Activated effector memory CD4-positive, alpha-beta T cell treated with Interleukin-2 at 50 U/mL for 16 hours (primary cell): Measurements from ENCODE around the gene MAST4.
"Not testable (repeated sequence)": the region's sequence is repeated elsewhere in the genome, so short reads cannot be mapped to it uniquely, and the experiment has no call there.

Source experiments
- DNase-seq: peaks from one replicate; pipeline ENCODE4 v3.0.0-alpha.2; 2020

MAST4 gene

DNA sequence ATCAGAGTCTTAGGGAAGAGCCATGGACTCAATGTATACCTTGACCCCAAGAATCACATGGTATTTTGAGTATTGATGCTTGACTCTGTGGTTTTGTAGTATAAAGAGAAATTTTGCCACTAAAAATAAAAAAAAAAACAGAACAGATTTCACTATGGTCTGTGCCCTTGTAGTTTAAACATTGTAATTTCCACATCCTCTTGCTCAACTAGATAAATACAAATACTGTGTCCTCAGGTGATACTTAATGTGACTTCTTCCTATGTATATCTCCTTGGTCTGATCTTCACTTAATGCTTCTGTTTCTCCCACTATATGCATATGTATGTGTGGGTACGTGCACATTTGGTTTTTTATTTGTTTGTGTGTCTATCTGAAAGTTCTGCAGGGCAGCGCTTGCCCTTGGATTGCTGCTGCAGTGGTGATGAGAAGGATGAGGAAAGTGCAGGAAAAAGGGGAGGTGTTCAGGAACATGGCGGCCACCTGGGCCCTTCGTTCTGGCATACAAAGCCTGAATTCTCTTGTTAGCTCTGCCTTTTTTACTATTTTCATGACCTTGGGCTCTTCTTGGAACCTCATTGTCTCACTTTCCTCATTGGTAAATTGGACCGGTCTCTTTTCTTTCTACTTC, 222.2 kb downstream of the MAST4 start:
- no peak for DNase-seq

DNA sequence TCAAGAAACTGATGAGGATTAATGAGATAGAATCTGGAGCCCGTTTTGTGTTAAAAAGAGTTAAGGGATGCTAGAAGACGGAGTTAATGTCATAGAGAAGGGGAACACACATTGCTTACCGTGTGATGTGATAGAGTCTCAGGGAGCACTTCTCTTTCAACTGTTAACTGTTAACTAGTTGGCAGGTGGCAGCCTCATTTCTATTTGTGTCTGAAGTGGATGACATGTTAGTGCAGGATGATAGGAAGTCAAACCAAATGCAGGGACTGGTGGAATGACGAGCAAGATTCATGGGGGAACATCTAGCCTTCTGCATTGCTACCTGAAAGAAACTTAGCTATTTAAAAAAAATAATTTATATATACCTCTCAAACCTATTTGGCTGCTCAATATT, 222.7 kb downstream of the MAST4 start:
- no peak for DNase-seq

DNA sequence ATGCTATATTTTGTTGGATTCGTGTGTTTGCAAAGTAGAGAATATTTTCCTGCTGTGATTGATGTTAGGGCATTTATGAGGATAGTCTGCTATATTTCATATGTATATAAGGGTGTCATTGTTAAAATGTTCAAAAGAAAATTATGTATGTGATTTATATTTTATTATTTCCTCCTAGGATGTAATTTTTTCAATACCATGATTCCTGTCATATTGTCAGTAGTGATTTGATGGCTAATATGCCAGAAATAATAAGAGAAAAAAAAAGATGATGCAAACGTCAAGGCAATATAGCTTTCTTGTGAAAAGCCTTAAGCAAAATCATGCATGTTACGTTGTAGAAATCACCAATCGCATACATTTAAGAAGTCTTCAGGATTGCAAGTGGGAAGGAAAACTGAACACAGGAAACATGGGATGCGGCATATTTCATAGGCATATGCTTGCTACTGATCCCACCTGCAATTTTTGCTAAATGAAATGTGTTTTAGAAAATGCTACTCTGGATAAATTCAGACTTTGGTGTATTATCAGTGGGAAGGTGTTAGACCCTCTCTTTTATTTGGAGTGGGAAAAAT, 224.5 kb downstream of the MAST4 start:
- no peak for DNase-seq

DNA sequence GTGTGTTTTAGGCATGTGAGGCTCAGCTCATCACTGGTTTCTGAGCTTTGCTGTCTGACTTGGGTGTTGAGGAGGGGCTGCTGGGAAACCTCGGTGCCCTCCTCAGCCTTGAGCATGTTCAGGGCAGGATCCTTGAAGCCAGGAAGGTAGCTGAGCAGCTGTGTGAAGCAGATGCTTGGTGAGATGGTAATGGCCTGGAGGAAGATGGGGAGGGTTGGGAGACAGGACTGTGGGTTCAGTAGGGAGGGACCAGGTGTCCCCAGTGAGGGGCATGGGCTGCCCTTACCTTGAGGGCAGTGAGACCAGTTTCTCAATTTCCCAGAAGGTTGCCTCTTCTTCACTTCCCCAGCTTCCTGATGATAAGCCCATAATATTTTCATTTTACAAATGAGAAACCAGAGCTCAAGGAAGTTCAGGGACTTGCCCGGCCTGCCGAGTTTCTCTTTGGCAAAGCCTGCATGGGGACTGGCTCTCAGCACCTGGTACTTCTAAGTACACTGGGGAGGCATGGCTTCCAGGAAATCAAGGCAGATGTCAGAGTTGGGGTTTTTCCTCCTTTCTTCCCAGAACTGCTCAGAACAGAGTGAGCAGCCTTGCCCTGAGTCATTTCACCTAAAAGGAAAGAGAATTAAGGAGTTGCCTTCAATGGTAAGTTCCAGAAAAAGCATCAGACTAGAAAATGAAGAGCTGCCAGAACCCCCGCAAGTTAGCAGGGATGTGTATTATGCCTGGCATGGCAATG, 225.7 kb downstream of the MAST4 start:
- peak; percentile 34 for DNase-seq

DNA sequence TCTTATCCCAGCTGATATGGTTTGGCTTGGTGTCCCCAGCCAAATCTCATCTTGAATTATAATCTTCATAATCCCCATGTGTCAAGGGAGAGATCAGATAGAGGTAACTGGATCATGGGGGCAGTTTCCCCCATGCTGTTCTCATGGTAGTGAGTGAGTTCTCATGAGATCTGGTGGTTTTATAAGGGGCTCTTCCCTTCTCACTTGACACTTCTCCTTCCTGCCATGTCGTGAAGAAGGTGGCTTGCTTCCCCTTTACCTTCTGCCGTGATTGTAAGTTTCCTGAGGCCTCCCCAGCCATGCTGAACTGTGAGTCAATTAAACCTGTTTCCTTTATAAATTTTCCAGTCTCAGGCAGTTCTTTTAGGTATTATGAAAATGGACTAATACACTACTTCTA, 226.7 kb downstream of the MAST4 start:
- DNase-seq = not testable (repeated sequence)

DNA sequence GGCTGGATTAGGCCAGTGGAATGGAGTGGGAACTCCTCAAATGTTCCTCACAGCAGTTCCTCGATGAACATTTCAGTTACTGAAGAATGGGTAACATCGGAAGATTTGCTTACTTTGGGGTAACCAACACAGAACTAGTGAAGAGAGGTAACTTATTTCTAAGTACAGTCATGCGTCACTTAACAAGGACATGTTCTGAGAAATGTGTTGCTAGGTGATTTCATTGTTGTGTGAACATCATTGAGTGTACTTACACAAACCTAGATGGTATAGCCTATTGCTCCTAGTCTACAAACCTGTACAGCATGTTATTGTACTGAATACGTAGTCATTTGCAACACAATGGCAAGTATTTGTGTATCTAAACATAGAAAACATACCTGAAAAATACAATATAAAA, 228.3 kb downstream of the MAST4 start:
- no peak for DNase-seq

DNA sequence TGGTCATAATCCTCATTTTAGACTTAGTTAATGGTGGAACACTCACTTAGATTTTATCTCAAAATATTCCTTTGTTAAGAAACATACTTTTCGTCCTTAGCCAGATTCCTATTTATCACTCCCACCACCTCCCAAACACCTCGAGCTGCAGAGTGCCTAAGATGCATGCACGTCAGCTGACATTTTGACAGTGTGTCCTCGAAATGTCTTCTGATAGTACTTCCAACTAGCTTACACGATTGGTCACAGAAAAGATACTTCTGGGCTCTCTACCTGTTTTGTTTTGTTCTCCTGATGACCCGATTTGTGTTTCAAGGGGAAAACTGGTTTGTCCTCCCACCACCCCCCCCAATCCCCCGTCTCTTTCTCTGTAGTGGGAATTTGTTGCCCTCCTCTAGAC, 230.1 kb downstream of the MAST4 start:
- DNase-seq = no peak

DNA sequence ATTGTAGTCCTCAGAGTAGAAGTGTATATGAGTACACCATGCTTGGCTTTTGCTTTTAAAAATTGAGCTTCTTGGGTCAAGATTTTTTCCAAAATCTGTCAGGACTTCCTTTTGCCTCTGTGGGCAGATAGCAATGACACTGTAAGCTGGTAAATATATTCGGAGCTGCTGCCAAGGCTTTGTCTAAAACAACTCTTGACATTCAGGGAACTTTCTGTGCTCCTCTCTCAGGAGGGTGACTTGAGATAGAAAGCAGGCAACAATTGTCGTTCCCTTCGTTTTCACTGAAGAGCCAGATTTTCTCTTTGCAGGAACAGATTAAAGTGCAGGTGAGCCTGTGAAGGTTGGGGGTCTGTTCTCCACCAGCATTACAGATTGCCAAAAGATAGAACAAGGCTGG, 230.5 kb downstream of the MAST4 start:
- no peak for DNase-seq

DNA sequence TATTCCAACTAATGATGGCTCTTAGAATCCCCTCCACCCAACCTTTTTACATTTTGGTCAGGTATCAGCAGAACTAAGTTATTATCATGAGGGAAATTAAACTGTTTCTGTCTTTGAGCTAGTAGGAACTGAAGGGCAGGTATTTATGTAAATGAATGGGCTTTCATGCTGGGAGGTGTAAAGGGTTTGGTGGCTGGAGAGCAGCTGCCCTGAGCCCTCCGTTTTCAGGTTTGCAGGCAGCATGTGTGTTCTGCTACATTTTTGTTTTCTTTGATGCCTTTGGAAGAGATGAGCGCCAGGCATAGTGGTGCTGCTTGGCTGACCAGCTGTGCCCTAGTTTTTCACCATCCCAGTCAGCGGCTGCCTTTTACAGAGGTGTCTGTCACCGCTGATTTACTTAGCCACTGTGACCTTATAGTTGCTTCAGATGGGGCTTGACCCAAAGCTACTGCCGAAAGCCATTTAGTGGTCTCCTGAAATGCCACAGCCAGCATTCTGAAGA, 231.9 kb downstream of the MAST4 start:
- no peak for DNase-seq

DNA sequence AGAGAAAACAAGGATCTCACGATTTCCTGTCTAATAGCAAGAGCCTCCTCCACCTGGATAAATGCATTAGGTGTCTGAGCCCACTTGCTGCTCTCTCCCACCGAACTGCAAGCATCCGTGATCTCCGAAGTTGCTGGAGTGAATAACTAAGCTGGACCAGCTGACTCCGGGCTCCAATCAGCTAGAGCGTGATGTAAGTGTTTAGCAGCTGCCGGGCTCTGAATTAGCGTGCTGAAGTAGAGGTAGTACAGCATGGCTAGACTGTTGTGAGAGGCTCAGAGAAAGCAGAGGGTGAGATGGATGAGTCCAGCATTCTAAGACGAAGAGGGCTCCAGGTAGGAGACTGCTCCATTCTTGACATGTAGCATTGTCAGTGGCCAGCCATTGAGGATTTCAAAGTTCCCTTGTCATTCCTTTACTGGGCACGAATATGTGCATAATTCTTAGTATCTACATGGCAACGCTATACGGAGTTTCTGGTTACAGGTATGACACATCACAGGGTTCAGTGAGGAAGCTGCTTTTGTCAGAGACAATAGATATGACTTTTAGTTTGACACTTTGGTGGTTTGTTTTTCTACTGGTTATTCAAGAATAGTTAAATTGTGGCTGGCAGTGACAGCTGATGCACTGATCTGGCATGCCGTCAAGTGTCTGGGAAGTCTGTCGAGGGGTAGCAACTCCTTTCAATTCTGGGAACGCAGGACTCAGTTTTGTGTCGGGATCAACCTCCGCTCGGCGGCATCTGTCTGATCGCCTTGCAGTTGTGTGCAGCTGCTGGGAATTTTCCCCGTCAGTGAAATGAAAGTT, 232.6 kb downstream of the MAST4 start:
- peak; percentile 52 for DNase-seq

DNA sequence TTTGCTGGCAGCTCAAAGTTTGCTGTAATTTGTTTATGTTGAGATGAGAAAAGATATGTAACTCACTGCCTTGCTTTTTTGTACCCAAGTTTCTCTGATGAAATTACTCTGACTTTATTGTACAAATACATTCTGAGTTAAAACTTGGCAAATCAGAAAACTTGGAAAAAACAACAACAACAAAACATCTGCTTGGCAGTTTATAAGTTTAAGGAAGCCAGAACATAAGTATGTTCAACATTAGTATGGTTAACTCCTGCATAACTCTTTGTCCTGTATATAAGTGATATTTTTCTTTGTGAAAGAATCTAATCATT, 233.1 kb downstream of the MAST4 start:
- no peak for DNase-seq

DNA sequence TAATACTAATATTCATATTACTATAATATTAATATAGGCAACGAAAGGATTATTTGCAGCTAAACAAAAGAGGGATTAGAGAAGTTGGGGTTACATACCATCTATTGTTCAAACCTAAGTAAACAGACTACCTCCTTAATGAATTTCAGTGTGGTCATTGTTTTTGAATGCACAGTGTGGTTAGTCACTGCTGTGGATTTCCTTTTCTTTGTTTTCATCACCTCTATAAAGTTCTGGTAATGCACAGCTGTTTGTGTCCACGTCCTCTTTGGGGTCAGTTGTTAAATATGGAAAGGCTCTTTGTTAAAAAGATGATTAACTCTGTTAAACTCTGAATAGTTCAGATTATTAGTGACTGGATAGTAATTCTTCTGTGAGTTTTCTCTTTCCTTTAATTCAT, 233.6 kb downstream of the MAST4 start:
- DNase-seq = no peak

DNA sequence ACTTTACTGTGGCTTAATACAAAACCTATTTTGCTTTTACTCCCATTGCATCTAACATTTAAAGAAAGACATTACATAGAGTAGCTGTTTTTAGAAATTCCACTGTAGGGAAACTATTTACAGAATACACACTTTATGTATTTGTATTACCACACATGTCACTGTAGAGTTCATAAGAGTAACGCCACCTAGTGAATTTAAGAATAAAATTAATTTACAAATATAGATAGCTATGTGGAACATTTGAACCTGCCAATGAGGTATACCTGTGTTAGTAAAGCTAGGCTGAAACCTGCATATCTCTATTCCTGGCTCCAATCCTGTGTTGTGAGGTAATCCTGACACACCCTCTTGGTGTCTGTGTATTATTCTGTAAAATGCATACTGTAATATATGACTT, 234.4 kb downstream of the MAST4 start:
- DNase-seq = no peak

DNA sequence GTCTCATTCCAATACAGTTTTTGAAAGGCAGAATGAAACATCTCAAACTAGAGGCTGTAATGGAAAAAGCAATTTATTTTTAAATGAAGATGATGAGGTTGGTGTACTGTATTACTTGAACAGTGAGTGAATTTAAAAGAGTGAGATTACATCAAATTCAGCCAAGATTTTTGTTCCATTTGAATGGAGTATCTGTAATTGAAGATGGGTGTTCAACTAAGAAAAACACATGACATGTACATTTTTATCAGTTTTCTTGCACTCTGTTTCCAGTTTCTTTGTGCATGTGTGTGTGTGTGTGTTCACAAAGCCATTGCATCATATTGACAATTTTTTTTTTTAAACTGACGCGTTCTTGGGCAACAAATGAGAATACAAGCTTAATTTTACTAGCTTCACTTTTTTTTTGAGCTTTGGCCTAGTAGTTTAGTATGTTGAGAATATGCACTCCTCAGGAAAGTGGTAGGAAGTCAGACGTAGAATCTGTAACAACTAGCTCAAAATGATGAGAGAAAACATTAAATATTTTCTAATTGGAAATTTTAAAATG, 243.5 kb downstream of the MAST4 start:
- no peak for DNase-seq

DNA sequence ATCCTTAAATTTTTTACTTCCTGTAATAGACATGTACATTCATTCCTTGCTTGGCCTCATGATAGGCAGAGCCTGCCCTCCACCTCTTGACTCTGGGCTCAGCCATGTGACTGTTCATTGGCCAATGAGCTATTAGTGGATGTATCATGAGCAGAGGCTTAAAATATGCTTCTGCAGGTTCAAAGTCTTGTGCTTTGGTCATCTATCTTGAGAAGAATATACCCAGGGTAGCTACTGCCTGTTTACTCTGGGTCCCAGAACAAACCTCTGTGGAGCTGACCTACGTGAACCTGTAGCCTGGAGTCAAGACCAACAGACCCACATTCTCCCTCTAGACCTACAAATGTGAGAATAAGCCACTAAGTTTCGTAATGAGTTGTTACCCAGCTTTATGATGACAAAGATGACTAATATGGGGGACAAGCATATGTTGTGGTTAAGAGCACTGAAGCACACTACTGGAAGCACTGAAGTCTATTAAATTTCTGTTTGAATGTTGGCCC, 244.4 kb downstream of the MAST4 start:
- DNase-seq = no peak

DNA sequence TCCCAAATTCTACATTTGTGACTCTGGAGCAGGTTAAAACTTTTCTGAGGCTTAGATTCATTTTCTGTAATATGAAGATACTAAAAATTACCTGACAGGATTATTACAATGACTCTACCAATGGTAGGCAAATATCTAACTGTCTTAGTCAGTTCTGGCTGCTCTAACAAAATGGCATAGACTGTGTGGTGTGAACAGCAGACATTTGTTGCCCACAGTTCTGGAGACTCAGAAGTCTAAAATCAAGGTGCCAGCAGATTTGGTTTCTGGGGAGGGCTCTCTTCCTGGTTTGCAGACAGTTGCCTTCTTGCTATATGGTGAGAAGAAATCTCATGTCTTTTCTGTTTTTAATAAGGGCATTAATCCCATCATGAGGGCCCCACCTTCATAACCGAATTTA, 245.1 kb downstream of the MAST4 start:
- DNase-seq = no peak

DNA sequence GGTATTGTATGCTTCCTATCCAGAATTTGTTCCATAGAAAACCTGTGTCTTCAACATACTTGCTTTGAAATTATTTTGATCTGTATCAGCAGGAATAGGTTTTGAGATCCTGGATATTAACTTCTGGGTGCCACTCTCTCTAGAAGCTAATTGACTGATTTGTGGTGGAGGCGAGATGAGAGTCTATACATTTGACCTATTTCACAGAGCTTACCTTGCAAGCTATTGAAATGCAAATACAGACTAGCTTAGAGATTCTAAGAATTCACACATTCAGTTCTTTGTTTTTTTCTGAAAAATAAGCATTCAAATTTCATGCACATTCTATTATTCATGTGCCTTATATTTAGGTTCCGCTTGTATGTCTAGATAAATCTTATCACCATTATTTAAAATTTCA, 246.3 kb downstream of the MAST4 start:
- no peak for DNase-seq

DNA sequence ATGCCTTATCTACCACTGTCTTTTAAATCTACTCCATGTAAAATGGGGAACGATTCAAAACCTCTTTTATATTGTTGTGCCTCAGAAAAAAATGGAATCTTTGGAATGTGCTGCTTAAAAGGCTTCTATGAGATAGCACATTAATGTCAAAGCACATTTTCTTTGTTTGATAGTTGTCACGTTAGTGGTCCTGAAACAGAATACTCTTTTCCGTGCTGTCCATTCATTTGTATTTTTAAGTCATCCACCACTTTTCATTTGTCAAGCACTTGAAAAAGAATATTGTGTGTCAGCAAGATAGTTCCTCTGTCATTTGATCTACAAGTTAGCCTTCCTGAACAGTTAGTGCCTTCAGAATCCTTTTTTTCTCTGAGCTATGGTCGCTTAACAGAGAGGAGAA, 246.9 kb downstream of the MAST4 start:
- no peak for DNase-seq

DNA sequence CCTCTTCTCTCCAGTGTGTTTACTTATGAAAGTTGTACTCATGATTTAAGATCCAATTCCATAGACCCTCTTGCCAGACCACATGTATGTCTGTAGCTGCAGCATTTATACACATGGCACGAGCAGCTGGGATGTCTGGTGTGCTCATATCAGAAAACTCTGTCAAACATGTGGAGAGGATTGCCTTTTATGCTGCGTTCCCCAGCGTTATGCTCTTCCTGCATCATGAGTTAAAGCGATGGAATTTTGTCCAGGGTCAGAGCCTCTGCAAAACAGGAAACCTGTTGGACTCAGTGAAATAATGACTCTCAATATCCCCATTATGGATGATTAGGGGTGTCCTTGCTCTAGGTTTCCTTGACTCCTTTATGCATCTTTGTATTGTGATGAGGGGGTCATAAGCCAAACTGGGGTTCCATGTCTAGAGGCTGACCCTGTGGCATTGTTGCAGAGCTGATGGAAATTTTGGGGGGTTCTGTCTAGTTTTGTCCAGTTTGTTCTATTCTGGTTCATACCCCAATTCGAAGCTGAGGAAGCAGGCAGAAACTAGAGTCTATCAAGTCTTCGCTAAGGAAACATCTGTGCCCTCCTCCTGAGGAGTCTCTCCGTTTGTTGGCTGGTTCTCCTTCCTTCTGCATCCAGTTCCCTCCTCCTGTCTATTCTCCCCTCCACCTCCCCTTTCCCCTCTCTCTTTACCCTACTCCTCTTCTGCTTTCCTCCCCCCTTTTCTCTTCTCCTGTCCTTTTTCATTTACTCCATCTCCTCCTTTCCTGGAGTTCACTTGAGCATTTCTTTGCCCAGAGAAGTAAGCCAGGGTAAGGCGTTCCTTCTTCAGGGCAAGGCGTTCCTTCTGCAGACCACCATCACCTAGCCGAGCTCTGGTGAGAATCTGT, 252.8 kb downstream of the MAST4 start:
- DNase-seq = no peak

DNA sequence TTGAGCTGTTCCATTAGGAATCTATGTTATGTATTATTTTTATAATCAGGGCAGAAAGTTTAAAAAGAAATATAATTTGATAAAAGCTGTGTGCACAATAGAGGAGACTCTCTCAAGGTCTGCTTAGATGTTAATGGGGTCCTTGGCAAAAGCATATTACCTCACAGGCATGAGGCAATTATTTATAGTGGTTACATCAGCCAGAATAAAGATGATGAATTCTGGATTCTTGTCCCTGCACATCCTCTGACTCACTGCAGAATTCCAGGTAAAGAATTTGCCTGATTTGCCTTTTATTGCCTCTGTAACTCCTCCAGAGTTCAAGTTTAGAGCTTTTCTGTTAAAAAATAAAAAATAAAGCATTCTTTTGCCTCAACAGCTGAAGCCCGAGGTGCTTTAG, 253.6 kb downstream of the MAST4 start:
- no peak for DNase-seq

DNA sequence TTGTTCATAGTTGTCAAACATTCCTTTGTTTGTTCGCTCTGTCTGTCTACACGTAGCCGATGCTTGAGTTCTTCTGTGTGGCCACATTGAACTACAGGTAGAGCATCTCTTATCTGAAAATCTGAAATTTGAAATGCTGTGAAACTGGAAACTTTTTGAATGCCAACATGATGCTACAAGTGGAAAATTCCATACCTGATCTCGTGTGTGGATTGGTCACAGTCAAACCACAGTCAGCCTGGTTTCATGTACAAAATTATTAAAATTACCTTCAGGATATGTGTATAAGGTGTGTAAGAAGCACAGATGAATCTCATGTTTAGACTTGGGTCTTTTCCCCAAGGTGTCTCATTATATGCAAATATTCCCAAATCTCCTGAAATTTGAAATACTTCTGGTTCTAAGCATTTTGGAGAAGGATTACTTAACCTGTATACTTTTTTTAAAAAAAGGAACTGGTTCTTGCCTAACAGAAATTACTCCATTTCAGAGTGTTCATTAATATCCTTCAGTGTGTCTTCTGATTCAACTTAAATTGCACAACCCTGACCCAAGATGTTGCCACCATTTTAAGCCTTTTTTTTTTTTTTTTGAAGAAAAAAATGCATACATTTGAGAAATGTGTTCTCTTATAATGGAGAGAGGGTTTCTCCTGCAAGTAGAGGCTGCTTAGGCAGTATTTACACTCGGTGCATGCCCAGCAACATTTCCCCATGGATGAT, 254.3 kb downstream of the MAST4 start:
- DNase-seq = no peak
